Stimulated activated effector memory CD8-positive, alpha-beta T cell treated with anti-CD3 and anti-CD28 coated beads, Interleukin-12 subunit alpha, Interleukin-12 subunit beta, amount 100 ng/mL, for 72 hours (primary cell): ENCODE results near the gene DNLZ.
"Not testable (repeated sequence)": the region's sequence is repeated elsewhere in the genome, so short reads cannot be mapped to it uniquely, and the experiment has no call there.

Source experiments
- ATAC-seq: fragments of 150-1000 bp; cut with Tn5 transposase; 2 replicates; pipeline ENCODE4 v1.10.0; 2021
- DNase-seq, 2 donors: peaks; one replicate each; pipeline ENCODE4 v3.0.0; 2021 to 2022; ENCODE audit warnings: low spot score in 2 of 2
- H3K27ac Mint-ChIP-seq: one replicate; pipeline ENCODE4 v1.8.0; 2022; ENCODE audit warnings: mild to moderate bottlenecking, mixed read lengths
- H3K36me3 Mint-ChIP-seq: one replicate; pipeline ENCODE4 v1.8.0; 2022; ENCODE audit warnings: mild to moderate bottlenecking, mixed read lengths
- H3K4me1 Mint-ChIP-seq: one replicate; pipeline ENCODE4 v1.8.0; 2022; ENCODE audit warnings: mixed read lengths
- H3K4me3 Mint-ChIP-seq: one replicate; pipeline ENCODE4 v1.8.0; 2022; ENCODE audit warnings: mild to moderate bottlenecking, mixed read lengths
- H3K9me3 Mint-ChIP-seq: one replicate; pipeline ENCODE4 v1.8.0; 2022; ENCODE audit warnings: mixed read lengths

The DNLZ gene

GRCh38 chr9:136330406-136330990 is 33.0 kb downstream of the DNLZ start:
- Mint-ChIP-seq H3K9me3 (no peaks in the 10 kb centered on the region), H3K4me1 (peaks cover 9% of the 10 kb centered on the region), H3K4me3 (no peak overlapping the region), H3K36me3 (no peaks in the 10 kb centered on the region), H3K27ac (no peak overlapping the region)
- no peak for ATAC-seq
- DNase-seq = no peak

- Mint-ChIP-seq H3K27ac (no peak overlapping the region), H3K4me3 (no peak overlapping the region), H3K36me3 (no peaks in the 10 kb centered on the region)
These were observed 33.7 kb downstream of the DNLZ start for GRCh38 chr9:136329636-136330405.

GRCh38 chr9:136329211-136329627 is 34.3 kb downstream of the DNLZ start:
- no peaks in the 10 kb centered on the region for H3K36me3 Mint-ChIP-seq
- peak overlapping the region; percentile 58 for H3K4me3 Mint-ChIP-seq
- no peaks in the 10 kb centered on the region for H3K9me3 Mint-ChIP-seq
- ATAC-seq (no peak), DNase-seq (no peak)
- peaks cover 9% of the 10 kb centered on the region for H3K4me1 Mint-ChIP-seq
- no peak overlapping the region for H3K27ac Mint-ChIP-seq

More at GRCh38 chr9:136329636-136330405, 33.7 kb downstream of the DNLZ start:
- Mint-ChIP-seq H3K9me3 (no peaks in the 10 kb centered on the region), H3K4me1 (peaks cover 9% of the 10 kb centered on the region)
- no peak for ATAC-seq
- no peak for DNase-seq

GRCh38 chr9:136328622-136329041 is 34.9 kb downstream of the DNLZ start:
- ATAC-seq (no peak), DNase-seq (no peak)
- no peaks in the 10 kb centered on the region for H3K9me3 Mint-ChIP-seq
- H3K4me1 Mint-ChIP-seq = peaks cover 9% of the 10 kb centered on the region
- H3K4me3 Mint-ChIP-seq = peak overlapping the region; percentile 58
- no peaks in the 10 kb centered on the region for H3K36me3 Mint-ChIP-seq
- no peak overlapping the region for H3K27ac Mint-ChIP-seq

- Mint-ChIP-seq H3K27ac (no peak overlapping the region), H3K9me3 (no peaks in the 10 kb centered on the region), H3K36me3 (no peaks in the 10 kb centered on the region), H3K4me1 (peaks cover 9% of the 10 kb centered on the region), H3K4me3 (peak overlapping the region; percentile 58)
- ATAC-seq (peak; percentile 2), DNase-seq (no peak)
These were observed 35.4 kb downstream of the DNLZ start for GRCh38 chr9:136328011-136328621.

- peak; percentile 58 for ATAC-seq
- H3K36me3 Mint-ChIP-seq = no peaks in the 10 kb centered on the region
- H3K4me3 Mint-ChIP-seq = peak within 1 kb of the TSS; percentile 58
- no peaks in the 10 kb centered on the region for H3K9me3 Mint-ChIP-seq
- peaks cover 9% of the 10 kb centered on the region for H3K4me1 Mint-ChIP-seq
- H3K27ac Mint-ChIP-seq = peak within 1 kb of the TSS; percentile 32
- DNase-seq = no peak
These were observed 36.1 kb downstream of the DNLZ start, which contains the start of gene GPSM1 for GRCh38 chr9:136327304-136327974. Gene GPSM1, plus strand, starts transcription at chr9:136327539. Its CDS starts 157 bp downstream, at chr9:136327696.

- Mint-ChIP-seq H3K27ac (peak overlapping the region; percentile 32), H3K4me3 (peak overlapping the region; percentile 58), H3K36me3 (no peaks in the 10 kb centered on the region), H3K4me1 (peaks cover 9% of the 10 kb centered on the region), H3K9me3 (no peaks in the 10 kb centered on the region)
- DNase-seq (no peak), ATAC-seq (peak; percentile 4)
These were observed 36.7 kb downstream of the DNLZ start for GRCh38 chr9:136326761-136327303.

GRCh38 chr9:136326061-136326760 is 37.3 kb downstream of the DNLZ start:
- Mint-ChIP-seq H3K9me3 (no peaks in the 10 kb centered on the region), H3K4me3 (peak overlapping the region; percentile 58), H3K27ac (peak overlapping the region; percentile 32), H3K4me1 (peaks cover 6% of the 10 kb centered on the region), H3K36me3 (no peaks in the 10 kb centered on the region)
- ATAC-seq = no peak
- no peak for DNase-seq

- peaks cover 6% of the 10 kb centered on the region for H3K4me1 Mint-ChIP-seq
- DNase-seq = no peak
- no peak overlapping the region for H3K27ac Mint-ChIP-seq
- no peaks in the 10 kb centered on the region for H3K9me3 Mint-ChIP-seq
- H3K36me3 Mint-ChIP-seq = no peaks in the 10 kb centered on the region
- no peak for ATAC-seq
- H3K4me3 Mint-ChIP-seq = no peak overlapping the region
These were observed 38.2 kb downstream of the DNLZ start for GRCh38 chr9:136325358-136325757.

GRCh38 chr9:136324501-136325300 is 38.8 kb downstream of the DNLZ start:
- H3K27ac Mint-ChIP-seq = no peak overlapping the region
- no peaks in the 10 kb centered on the region for H3K9me3 Mint-ChIP-seq
- H3K4me3 Mint-ChIP-seq = no peak overlapping the region
- peaks cover 6% of the 10 kb centered on the region for H3K4me1 Mint-ChIP-seq
- DNase-seq (no peak), ATAC-seq (no peak)
- H3K36me3 Mint-ChIP-seq = no peaks in the 10 kb centered on the region

GRCh38 chr9:136323371-136323789 is 40.2 kb downstream of the DNLZ start:
- ATAC-seq (no peak), DNase-seq (no peak)
- Mint-ChIP-seq H3K4me1 (no peaks in the 10 kb centered on the region), H3K36me3 (no peaks in the 10 kb centered on the region), H3K9me3 (no peaks in the 10 kb centered on the region), H3K4me3 (no peak overlapping the region), H3K27ac (no peak overlapping the region)

- ATAC-seq (no peak), DNase-seq (no peak)
- no peak overlapping the region for H3K27ac Mint-ChIP-seq
- no peaks in the 10 kb centered on the region for H3K4me1 Mint-ChIP-seq
- H3K36me3 Mint-ChIP-seq = no peaks in the 10 kb centered on the region
- no peak overlapping the region for H3K4me3 Mint-ChIP-seq
- H3K9me3 Mint-ChIP-seq = no peaks in the 10 kb centered on the region
These were observed 40.7 kb downstream of the DNLZ start for GRCh38 chr9:136322756-136323330.

- H3K36me3 Mint-ChIP-seq = peaks cover 2% of the 10 kb centered on the region
- DNase-seq (no peak), ATAC-seq (no peak)
- no peak overlapping the region for H3K4me3 Mint-ChIP-seq
- peaks cover 11% of the 10 kb centered on the region for H3K4me1 Mint-ChIP-seq
- H3K9me3 Mint-ChIP-seq = no peaks in the 10 kb centered on the region
- no peak overlapping the region for H3K27ac Mint-ChIP-seq
These were observed 42.0 kb downstream of the DNLZ start for GRCh38 chr9:136321561-136321960.

- H3K36me3 Mint-ChIP-seq, ATAC-seq, H3K4me3 Mint-ChIP-seq, H3K27ac Mint-ChIP-seq, DNase-seq, H3K9me3 Mint-ChIP-seq: not testable (repeated sequence)
- H3K4me1 Mint-ChIP-seq = peaks cover 17% of the 10 kb centered on the region
These were observed 42.6 kb downstream of the DNLZ start for GRCh38 chr9:136320972-136321371.
